ENCODE measurements around the gene CDCP1.

DNA sequence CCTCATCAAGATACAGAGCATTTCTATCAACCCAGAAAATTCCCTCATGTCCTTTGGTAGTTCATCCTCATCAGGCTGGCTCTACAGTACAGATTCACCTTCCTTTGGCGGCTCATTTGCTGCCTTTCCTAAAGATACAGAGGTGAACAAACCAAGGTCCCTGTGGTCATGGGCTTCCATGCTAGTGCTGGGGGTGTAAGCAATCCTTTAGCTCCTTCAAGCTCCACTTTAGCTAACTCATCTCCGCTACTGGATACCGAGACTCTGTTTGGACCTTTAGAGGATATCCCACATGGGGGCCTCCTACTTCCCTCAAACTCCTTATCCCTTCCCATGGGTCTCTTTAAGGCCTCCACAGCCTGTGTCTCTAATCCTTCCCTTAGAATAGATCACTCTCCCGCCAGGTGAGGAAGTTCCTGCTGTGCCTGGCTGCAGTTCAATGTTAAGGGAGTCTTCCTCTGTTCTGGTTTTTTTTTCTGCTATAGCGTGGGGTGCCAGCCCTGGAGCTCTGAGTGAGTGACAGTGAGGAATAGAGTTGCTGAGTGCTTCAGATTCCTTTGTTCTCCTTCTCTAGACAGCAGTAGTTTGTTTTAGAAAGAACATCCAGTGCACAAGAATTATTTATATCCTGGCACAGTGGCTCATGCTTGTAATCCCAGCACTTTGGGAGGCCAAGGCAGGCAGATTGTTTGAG, 89.4 kb downstream of the CDCP1 start:
- TF ChIP-seq, protein P1, sequence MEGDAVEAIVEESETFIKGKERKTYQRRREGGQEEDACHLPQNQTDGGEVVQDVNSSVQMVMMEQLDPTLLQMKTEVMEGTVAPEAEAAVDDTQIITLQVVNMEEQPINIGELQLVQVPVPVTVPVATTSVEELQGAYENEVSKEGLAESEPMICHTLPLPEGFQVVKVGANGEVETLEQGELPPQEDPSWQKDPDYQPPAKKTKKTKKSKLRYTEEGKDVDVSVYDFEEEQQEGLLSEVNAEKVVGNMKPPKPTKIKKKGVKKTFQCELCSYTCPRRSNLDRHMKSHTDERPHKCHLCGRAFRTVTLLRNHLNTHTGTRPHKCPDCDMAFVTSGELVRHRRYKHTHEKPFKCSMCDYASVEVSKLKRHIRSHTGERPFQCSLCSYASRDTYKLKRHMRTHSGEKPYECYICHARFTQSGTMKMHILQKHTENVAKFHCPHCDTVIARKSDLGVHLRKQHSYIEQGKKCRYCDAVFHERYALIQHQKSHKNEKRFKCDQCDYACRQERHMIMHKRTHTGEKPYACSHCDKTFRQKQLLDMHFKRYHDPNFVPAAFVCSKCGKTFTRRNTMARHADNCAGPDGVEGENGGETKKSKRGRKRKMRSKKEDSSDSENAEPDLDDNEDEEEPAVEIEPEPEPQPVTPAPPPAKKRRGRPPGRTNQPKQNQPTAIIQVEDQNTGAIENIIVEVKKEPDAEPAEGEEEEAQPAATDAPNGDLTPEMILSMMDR (IDR thresholded peaks at IDR 0.05; ENCODE audit: insufficient read depth, low read length) = no peak
- TF ChIP-seq POLR2AphosphoS5 (IDR thresholded peaks at IDR 0.05; ENCODE audit: low read depth) (no peak), REST (IDR thresholded peaks at IDR 0.05; ENCODE audit: insufficient replicate concordance, low read depth) (no peak), GABPA (IDR thresholded peaks at IDR 0.05; ENCODE audit: low read depth) (no peak), SPI1 (IDR thresholded peaks at IDR 0.05; ENCODE audit: borderline replicate concordance, low read depth) (no peak)
